Measurements from ENCODE around the gene FXYD2.

- no peak for TF ChIP-seq POLR2AphosphoS5 (IDR thresholded peaks at IDR 0.05; ENCODE audit: insufficient read depth in 1 of 2, low read depth in 1 of 2)
- TF ChIP-seq CTCF (IDR thresholded peaks at IDR 0.05), result no peak
Measured at GRCh38 chr11:117771841-117772240, 52.7 kb downstream of the FXYD2 start.

Data from vagina (tissue), 2 donors.